PC-9 (cell line): Measurements from ENCODE around the gene TPI1.

ENCODE experiments used
- CTCF ChIP-seq: fragments of 200-600 bp; sonication (generic); conservative IDR thresholded peaks from 2 replicates; pipeline ENCODE4 v1.6.1; 2017; ENCODE audit warnings: mixed run types, antibody characterized with exemption, mild to moderate bottlenecking, moderate library complexity
- EZH2 ChIP-seq: fragments of 200-600 bp; sonication (generic); IDR thresholded peaks from 2 replicates; pipeline ENCODE4 v1.8.0; 2017; ENCODE audit warnings: antibody characterized with exemption, low read depth

DNA sequence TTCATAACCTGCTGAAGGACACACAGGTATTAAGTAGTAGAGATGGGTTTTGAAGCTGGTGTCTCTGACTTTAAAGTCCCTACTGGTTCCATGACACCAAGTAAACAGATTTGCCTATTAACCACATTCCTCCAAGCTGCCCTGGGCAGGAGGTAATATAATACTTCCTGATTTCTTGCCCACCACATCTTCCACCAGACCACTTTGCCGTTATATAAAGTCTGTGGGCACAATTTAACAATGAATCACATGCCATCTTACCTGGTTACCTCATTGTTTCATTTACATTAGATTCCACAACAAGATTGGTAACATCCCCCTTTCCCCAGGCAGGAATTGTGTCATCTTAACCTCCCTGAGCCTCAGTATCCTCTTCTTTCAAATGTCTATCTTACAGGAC, 36.4 kb downstream of the TPI1 start:
- no peak for TF ChIP-seq CTCF
- TF ChIP-seq EZH2 = no peak
